SH-SY5Y (cell line): ENCODE data around the gene GP1BB.

Experiments used
- GATA2 ChIP-seq: IDR thresholded peaks from 2 replicates; pipeline ENCODE4 v1.6.1; 2011; ENCODE audit warnings: mild to moderate bottlenecking, low read depth, low read length
- GATA3 ChIP-seq: IDR thresholded peaks from 2 replicates; pipeline ENCODE4 v1.6.1; 2011; ENCODE audit warnings: low read depth, mild to moderate bottlenecking, low read length, moderate library complexity

- no peak for TF ChIP-seq GATA2
- TF ChIP-seq GATA3 = no peak
These were observed 49.0 kb upstream of the GP1BB start for GRCh38 chr22:19674129-19674928.
